Panc1 (cell line): ENCODE measurements around the gene KCNK10. TPM values are rescaled to one million over a fixed set of nuclear protein-coding genes. Genes with fewer than 3 reads are reported as not detected.

ENCODE experiments used
- ATAC-seq: fragments of 200-7000 bp; cut with Tn5 transposase; 2 replicates; pipeline ENCODE4 v1.9.1; 2020; ENCODE audit warnings: mild to moderate bottlenecking, moderate library complexity
- BruUV-seq: library from RNA; stranded (reverse); fragments of 400-500 nt; replicated peaks from 2 replicates; lab custom pipeline; 2021; lab: Mats Ljungman, UMichigan
- CTCF ChIA-PET: fragments of 300-600 bp; sonication (Branson Sonifier 250); formaldehyde crosslinking; loops from one replicate; lab custom pipeline; 2022; ENCODE audit warnings: antibody characterized with exemption; lab: Charles Lee
- POLR2A ChIA-PET: fragments of 300-600 bp; sonication (Branson Sonifier 250); formaldehyde crosslinking; loops from one replicate; lab custom pipeline; 2022; ENCODE audit warnings: antibody characterized with exemption; lab: Charles Lee
- DNase-seq: peaks from one replicate; pipeline ENCODE4 v3.0.0-alpha.2; 2010; ENCODE audit warnings: low read depth, low spot score
- H3K27ac ChIP-seq: 2 replicates; pipeline ENCODE4 v1.5.1; 2011; ENCODE audit warnings: mild to moderate bottlenecking, low read length, inconsistent platforms
- H3K27me3 ChIP-seq: fragments of 200-500 bp; sonication (Bioruptor generic); 2 replicates; pipeline ENCODE4 v1.6.0; 2014; ENCODE audit warnings: low read length, inconsistent platforms; ENCODE audit not compliant: control insufficient read depth, insufficient read depth
- H3K36me3 ChIP-seq: fragments of 200-500 bp; sonication (Bioruptor generic); 2 replicates; pipeline ENCODE4 v1.5.1; 2014; ENCODE audit warnings: inconsistent platforms, mild to moderate bottlenecking, low read length, moderate library complexity; ENCODE audit not compliant: control insufficient read depth, insufficient read depth
- H3K4me1 ChIP-seq: 2 replicates; pipeline ENCODE4 v1.5.1; 2011; ENCODE audit warnings: inconsistent platforms, mild to moderate bottlenecking, low read length, moderate library complexity; ENCODE audit not compliant: control insufficient read depth, insufficient read depth
- H3K4me3 ChIP-seq, 2 experiments: 2 replicates each; pipeline ENCODE4 v1.5.1; 2011 to 2012; ENCODE audit warnings: low read depth in 2 of 2, low read length in 2 of 2, mild to moderate bottlenecking in 2 of 2, inconsistent platforms in 1 of 2, moderate library complexity in 1 of 2
- H3K9me3 ChIP-seq: fragments of 200-500 bp; sonication (Bioruptor generic); 2 replicates; pipeline ENCODE4 v1.5.1; 2014; ENCODE audit warnings: low read depth, mild to moderate bottlenecking, inconsistent platforms, low read length, moderate library complexity; ENCODE audit not compliant: control insufficient read depth, insufficient read depth
- CTCF ChIP-seq: fragments of 450-650 bp; IDR thresholded peaks from 2 replicates; pipeline ENCODE4 v1.5.1; 2017; ENCODE audit warnings: mild to moderate bottlenecking
- POLR2AphosphoS5 ChIP-seq: IDR thresholded peaks from 2 replicates; pipeline ENCODE4 v1.6.1; 2012; ENCODE audit warnings: mild to moderate bottlenecking, low read depth, low read length, moderate library complexity
- REST ChIP-seq, 2 experiments: IDR thresholded peaks; 2 replicates each; pipeline ENCODE4 v1.6.1; 2011 to 2012; ENCODE audit warnings: low read depth in 2 of 2, control low read depth in 1 of 2, low read length in 1 of 2, mild to moderate bottlenecking in 1 of 2, moderate library complexity in 1 of 2; ENCODE audit not compliant: insufficient read depth in 1 of 2
- SIN3A ChIP-seq: IDR thresholded peaks from 2 replicates; pipeline ENCODE4 v1.6.1; 2012; ENCODE audit warnings: low read depth, mild to moderate bottlenecking, low read length, moderate library complexity, borderline replicate concordance; ENCODE audit not compliant: insufficient read depth
- TCF7L2 ChIP-seq: IDR thresholded peaks from 2 replicates; pipeline ENCODE4 v1.6.1; 2011; ENCODE audit warnings: mild to moderate bottlenecking, low read depth, low read length, inconsistent platforms
- in situ Hi-C: cut with HindIII; loops from 2 replicates; pipeline ENCODE4 v1.10.0; 2016; ENCODE audit warnings: low sequenced_read_pairs, low pct_unique_long_range_greater_than_20kb
- intact Hi-C: fragments of 100-400 bp; cut with micrococcal nuclease; formaldehyde crosslinking; loops from one replicate; pipeline ENCODE4 v1.10.0; 2022; ENCODE audit not compliant: unreplicated experiment
- total RNA-seq: library from RNA; stranded (reverse); gene quantifications from one replicate; pipeline ENCODE4 v1.2.1, GENCODE V29; 2021; ENCODE audit not compliant: unreplicated experiment

Gene KCNK10
- total RNA-seq, 1 experiment from 2014 or later: 0.28 TPM

- Histone ChIP-seq H3K4me3 (no peak overlapping the region), H3K36me3 (no peaks in the 10 kb centered on the region), H3K9me3 (no peaks in the 10 kb centered on the region), H3K27ac (no peak overlapping the region), H3K4me1 (no peaks in the 10 kb centered on the region; the same call in 1 of the 2 replicates), H3K27me3 (no peaks in the 10 kb centered on the region; the same call in 1 of the 2 replicates)
- DNase-seq (no peak), ATAC-seq (no peak)
- POLR2A ChIA-PET: no interaction called here
- intact Hi-C loops: no loop called here
- CTCF ChIA-PET: interaction anchor here (0.7 kb wide), 1 partner anchor 13 kb away, joined by 3 read pairs; no protein-coding TSS in a partner anchor
- in situ Hi-C loops: no loop called here
- no TSS peak for BruUV-seq
- TF ChIP-seq SIN3A (no peak), REST (IDR thresholded peaks at IDR 0.05; ENCODE audit: insufficient read depth in 1 of 2, low read depth in 2 of 2, low read length in 1 of 2) (no peak), TCF7L2 (no peak), CTCF (no peak), POLR2AphosphoS5 (no peak)
Measured at GRCh38 chr14:88242446-88242845, 80.6 kb downstream of the KCNK10 start.

GRCh38 chr14:88241810-88242209 is 81.3 kb downstream of the KCNK10 start:
- TF ChIP-seq POLR2AphosphoS5 (no peak), CTCF (no peak), REST (IDR thresholded peaks at IDR 0.05; ENCODE audit: insufficient read depth in 1 of 2, low read depth in 2 of 2, low read length in 1 of 2) (no peak), SIN3A (no peak), TCF7L2 (no peak)
- no TSS peak for BruUV-seq
- Histone ChIP-seq H3K4me1 (no peaks in the 10 kb centered on the region; the same call in 1 of the 2 replicates), H3K36me3 (no peaks in the 10 kb centered on the region), H3K9me3 (no peaks in the 10 kb centered on the region), H3K4me3 (no peak overlapping the region), H3K27ac (no peak overlapping the region), H3K27me3 (no peaks in the 10 kb centered on the region; the same call in 1 of the 2 replicates)
- ChIA-PET CTCF (interaction anchor here (0.7 kb wide), 1 partner anchor 14 kb away, joined by 3 read pairs; no protein-coding TSS in a partner anchor), POLR2A (no interaction called here)
- ATAC-seq (no peak), DNase-seq (no peak)
- in situ Hi-C loops: no loop called here
- intact Hi-C loops: no loop called here
